22Rv1 (cell line): ENCODE data around the gene MED12L.

Source experiments
- ZFX ChIP-seq: fragments of 450-650 bp; IDR thresholded peaks from 2 replicates; pipeline ENCODE4 v1.6.1; 2017; ENCODE audit warnings: antibody characterized with exemption, borderline replicate concordance
- TF ChIP-seq, protein P1 (sequence below): fragments of 450-650 bp; IDR thresholded peaks from 2 replicates; pipeline ENCODE4 v1.5.1; 2017; ENCODE audit warnings: mild to moderate bottlenecking

DNA sequence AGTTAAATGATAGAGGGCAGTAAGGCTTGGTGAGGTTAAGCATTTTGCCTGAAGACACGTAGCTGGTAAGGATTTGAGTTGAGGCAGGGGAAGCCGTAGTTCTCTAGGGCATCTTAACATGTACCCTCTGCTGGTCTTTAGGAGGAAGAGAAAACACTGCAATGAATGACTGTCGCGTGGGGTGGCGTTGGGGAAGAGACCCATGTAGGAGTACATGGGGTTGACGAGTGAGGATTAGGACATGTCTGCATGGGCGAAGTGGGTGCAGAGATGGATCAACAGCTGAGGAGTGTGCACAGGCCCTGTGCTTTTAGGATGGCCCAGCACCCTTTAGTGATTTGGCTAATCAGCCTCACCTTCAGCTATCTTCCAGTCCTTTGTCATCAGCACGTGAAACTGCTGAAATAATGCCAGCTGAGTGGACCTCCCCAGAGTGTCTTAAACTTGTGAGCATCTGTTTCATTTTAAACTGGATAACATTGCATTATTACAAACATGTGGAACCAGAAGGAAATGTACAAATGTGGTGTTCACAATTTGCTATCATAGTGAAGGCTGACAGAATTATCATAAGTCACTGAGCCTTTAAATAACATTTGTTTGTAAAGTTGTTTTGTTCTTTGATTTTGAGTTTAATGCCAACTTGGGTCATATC lies 177.5 kb downstream of the MED12L start:
- TF ChIP-seq, protein P1, sequence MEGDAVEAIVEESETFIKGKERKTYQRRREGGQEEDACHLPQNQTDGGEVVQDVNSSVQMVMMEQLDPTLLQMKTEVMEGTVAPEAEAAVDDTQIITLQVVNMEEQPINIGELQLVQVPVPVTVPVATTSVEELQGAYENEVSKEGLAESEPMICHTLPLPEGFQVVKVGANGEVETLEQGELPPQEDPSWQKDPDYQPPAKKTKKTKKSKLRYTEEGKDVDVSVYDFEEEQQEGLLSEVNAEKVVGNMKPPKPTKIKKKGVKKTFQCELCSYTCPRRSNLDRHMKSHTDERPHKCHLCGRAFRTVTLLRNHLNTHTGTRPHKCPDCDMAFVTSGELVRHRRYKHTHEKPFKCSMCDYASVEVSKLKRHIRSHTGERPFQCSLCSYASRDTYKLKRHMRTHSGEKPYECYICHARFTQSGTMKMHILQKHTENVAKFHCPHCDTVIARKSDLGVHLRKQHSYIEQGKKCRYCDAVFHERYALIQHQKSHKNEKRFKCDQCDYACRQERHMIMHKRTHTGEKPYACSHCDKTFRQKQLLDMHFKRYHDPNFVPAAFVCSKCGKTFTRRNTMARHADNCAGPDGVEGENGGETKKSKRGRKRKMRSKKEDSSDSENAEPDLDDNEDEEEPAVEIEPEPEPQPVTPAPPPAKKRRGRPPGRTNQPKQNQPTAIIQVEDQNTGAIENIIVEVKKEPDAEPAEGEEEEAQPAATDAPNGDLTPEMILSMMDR, result no peak
- TF ChIP-seq ZFX, result no peak
